HG03196 (cell line): Measurements from ENCODE around the gene JAK2.
"Not testable (repeated sequence)": the region's sequence is repeated elsewhere in the genome, so short reads cannot be mapped to it uniquely, and the experiment has no call there.

Source experiments
- ATAC-seq: cut with Tn5 transposase; IDR thresholded peaks from one replicate; pipeline ENCODE4 v1.9.1; 2021; ENCODE audit not compliant: unreplicated experiment

JAK2 gene

DNA sequence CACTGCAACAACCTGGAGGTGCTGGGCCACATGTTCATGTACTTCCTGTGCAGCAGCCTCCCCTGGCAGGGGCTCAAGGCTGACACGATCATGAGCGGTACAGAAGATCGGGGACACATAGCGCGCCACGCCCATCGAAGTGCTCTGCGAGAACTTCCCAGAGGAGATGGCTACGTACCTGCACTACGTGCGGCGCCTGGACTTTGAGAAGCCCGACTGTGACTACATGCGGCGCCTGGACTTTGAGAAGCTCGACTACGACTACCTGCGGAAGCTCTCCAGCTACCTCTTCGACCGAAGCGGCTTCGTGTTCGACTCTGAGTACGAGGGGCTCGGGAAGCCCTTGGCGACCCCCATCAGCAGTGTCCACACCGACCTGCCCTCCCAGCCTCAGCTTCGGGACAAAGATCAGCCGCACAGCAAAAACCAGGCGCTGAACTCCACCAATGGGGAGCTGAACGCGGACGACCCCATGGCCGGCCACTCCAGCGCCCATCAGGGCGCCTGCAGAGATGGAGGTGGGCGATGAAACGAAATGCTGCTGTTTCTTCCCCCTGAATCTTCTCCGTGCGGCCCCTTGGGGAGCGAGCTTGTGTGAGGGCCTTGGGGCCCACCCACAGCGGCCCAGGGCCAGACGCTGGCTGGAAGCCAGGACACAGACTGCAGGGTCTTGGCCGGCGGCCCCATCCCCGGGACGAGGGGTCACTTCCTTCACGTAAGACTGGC, 56.5 kb downstream of the JAK2 start:
- no peak for ATAC-seq

DNA sequence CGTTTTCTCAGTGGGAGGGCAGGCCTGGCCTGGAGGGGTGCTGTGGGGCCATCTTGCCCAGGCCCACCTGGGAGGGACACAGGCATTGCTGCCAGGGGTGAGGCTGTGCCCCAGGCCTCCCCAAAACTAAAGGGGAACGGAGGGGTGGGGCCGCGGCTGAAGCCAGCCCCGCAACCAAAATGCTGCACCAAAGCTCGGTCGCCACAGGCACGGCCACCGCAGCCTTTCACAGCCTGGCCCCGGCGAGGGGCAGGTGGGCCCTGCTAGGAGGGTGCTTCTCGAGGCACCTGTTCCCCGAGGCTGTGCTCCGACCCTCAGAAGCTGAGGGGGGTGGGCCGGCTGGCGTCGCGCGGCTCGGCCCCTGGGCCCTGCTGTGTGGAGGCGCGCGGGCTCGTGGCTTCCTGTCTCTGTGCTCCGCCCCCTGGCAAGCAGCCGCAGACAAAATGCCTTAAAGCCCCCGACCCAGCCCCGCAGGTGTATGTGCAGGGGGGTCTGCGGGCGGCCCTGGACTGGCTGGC, 57.6 kb downstream of the JAK2 start:
- no peak for ATAC-seq

DNA sequence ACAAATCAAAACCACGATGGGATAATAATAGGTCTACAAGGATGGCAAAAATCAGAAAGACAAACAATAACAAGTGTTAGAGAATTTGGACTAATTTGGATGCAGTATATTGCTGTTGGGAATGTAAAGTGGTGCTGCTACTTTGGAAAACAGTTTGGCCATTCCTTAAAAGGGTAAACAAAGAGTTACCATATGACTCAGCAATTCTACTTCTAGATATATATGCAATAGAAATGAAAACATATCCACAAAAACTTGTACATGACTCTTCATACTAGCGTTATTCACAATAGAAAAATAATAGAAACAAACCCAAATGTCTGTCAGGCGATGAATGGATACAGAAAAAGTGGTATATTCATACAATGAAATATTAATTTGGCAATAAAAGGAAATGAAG, 58.3 kb downstream of the JAK2 start:
- no peak for ATAC-seq

DNA sequence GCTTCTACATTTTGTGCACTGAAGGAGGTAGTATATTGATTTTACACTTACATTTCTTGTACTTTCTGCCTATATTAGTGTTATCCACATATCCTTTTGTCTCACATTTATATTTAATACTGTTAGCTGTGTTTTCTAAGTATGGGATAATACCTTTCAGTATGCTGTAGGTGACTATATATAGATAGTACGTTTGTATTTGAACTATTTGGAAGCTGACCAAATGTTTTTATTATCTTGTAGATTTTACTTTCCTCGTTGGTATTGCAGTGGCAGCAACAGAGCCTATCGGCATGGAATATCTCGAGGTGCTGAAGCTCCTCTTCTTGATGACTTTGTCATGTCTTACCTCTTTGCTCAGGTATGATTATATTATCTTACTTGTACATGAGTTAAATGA, 59.1 kb downstream of the JAK2 start:
- ATAC-seq = no peak

DNA sequence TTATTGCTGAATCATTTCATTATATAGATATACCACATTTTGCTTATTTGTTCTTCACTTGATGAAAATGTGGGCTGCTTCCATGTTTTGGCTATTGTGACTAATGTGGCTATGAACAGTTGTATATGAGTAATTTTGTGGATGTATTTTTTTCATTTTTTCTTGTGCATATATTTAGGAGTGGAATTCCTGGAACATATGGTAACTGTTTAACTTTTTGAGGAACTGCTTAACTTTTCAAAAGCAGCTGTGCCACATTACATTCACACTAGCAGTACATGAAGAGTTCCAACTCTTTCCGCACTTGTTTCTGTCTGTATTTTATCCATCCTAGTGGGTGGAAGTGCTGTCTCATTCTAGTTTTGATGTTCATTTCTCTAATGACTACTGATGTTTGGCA, 67.8 kb downstream of the JAK2 start:
- no peak for ATAC-seq

DNA sequence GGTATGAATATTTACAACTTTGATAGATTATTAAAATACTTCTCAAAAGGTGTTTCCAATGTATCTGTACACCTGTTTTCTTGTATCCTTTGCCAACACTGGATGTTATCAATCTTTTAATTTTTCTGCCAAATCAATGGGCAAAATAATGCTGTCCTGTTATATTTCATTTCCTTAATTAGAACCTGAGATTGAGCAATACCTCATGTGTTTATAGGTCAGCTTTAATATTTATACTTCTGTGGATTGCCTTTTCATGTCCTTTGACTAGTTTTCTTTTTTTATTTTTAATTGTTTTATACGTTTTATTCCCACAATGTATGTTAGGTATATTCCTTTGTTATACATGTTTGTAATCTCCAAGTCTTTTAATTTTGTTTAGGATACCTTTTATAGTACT, 77.6 kb downstream of the JAK2 start:
- no peak for ATAC-seq

DNA sequence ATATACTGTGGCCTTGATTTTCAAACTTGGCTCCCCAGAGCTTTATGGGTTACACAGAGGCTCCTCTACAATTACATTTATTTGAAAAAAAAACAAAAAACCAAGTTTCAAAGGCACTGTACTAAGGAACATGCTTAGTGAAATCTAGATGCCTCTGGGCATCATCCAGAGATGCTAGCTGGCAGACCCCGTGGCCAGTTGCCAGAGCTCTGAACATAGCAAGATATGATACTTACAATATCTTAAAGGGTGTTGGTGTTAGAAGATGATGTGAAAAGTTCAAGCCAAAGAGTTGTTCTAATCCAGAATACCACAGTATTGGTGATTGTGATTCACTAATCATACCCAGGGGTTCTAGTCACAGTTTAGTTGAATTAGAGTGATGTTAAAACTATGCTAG, 87.8 kb downstream of the JAK2 start:
- no peak for ATAC-seq

DNA sequence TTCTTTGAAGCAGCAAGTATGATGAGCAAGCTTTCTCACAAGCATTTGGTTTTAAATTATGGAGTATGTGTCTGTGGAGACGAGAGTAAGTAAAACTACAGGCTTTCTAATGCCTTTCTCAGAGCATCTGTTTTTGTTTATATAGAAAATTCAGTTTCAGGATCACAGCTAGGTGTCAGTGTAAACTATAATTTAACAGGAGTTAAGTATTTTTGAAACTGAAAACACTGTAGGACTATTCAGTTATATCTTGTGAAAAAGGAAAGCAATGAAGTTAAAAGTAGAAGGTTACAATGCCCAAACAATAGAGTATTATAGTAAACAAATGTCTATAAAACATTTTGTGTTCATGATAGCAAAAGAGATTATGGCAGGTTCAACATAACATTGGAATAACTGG, 88.6 kb downstream of the JAK2 start:
- ATAC-seq = no peak

DNA sequence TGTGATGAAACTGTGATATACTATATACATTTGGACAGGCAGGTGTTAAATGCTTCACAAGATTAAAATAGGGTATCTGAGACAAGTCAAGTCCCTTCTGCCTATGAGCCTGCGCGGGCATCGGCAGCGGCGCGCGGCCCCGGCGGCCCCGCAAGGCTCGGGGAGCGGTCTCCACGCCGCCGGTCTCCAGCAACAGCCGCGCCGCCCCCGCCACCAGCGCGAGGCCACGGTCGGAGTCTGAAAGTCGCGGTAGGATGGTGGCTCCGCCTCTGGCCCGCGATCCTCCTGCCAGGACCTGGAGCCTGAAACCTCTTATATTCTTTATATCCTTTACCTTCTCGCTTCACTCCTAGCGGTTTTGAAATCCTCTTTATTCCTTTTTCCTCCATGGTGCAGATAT, 100.9 kb downstream of the JAK2 start:
- no peak for ATAC-seq

DNA sequence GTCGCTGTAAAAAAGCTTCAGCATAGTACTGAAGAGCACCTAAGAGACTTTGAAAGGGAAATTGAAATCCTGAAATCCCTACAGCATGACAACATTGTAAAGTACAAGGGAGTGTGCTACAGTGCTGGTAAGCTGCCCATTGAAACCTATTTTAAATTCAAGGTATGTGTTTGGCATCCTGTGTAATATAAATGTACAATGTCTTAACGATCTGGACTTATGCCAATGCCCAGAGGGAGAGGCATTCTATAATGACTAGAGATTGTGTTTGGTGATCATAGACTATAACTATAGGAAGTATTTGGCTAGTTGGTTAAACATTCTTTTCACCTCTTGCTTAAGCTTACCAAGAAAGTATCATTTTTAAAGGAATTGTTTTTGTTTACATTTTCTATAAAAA, 104.7 kb downstream of the JAK2 start:
- ATAC-seq = no peak

DNA sequence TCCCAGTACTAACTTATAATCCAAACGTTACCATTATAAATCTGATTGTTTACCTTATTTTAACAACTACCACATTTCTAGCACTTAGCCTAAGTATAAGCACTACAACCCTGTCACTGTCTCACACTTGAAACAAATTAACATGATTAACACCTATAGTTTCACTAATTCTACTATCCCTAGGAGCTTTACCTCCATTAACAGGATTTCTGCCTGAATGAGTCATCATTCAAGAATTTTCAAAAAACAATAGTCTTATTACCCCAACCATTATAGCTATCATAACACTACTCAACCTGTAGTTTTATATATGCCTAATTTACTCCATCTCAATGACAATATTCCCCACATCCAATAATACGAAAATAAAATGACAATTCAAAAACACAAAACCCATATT, 110.7 kb downstream of the JAK2 start:
- no peak for ATAC-seq

DNA sequence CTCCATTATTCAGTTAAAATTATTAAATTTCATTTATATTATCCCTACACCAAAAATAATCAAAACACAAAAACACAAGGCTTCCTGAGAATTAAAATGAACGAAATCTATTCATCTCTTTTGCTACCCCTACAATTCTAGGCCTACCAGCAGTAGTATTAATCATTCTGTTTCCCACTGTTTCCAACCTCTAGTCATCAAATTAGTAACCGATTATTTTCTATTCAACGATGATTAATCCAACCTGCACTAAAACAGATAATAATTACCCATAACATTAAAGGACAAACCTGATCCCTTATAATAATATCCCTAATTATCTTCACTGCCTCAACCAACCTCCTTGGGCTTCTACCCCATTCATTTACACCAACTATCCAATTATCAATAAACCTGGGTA, 114.4 kb downstream of the JAK2 start:
- no peak for ATAC-seq

DNA sequence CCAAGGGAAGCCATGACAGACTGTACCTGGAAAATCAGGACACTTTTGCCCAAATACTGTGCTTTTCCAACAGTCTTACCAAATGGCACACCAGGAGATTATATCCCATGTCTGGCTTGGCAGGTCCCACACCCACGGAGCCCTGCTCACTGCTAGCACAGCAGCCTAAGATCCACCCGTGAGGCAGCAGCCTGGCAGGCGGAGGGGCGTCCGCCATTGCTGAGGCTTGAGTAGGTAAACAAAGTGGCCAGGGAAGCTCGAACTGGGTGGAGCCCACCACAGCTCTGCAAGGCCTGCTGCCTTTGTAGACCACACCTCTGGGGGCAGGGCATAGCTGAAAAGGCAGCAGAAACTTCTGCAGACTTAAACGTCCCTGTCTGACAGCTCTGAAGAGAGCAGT, 116.1 kb downstream of the JAK2 start:
- ATAC-seq = not testable (repeated sequence)

DNA sequence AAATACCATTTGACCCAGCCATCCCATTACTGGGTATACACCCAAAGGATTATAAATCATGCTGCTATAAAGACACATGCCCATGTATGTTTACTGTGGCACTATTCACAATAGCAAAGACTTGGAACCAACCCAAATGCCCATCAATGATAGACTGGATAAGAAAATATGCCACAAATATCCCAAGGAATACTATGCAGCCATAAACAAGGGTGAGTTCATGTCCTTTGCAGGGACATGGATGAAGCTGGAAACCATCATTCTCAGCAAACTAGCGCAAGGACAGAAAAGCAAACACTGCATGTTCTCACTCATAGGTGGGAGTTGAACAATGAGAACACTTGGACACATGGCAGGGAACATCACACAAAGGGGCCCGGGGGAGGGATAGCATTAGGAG, 121.4 kb downstream of the JAK2 start:
- ATAC-seq = not testable (repeated sequence)

DNA sequence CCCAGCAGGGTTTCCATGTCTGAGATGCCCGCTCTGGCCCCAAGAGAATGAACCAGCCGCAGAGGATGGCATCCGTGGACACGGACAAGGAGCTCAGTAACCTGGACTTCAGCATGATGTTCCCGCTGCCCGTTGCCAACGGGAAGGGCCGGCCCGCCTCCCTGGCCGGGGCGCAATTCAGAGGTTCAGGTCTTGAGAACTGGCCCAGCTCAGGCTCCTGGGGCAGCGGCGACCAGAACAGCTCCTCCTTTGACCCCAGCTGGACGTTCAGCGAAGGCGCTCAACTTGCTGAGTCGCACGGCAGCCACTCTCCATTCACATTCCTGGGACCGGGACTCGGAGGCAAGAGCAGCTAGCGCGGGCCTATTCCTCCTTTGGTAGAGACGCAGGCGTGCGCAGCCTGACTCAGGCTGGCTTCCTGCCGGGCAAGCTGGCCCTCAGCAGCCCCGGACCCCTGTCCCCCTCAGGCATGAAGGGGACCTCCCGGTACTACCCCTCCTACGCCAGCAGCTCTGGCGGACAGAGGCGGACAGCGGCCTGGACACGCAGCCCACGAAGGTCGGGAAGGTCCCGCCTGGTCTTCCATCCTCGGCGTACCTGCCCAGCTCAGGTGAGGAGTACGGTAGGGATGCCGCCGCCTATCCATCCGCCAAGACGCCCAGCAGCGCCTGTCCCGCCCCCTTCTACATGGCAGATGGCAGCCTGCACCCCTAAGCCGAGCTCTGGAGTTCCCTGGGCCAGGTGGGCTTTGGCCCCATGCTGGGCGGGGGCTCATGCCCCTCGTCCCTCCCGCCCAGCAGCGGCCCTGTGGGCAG, 126.0 kb downstream of the JAK2 start:
- no peak for ATAC-seq

DNA sequence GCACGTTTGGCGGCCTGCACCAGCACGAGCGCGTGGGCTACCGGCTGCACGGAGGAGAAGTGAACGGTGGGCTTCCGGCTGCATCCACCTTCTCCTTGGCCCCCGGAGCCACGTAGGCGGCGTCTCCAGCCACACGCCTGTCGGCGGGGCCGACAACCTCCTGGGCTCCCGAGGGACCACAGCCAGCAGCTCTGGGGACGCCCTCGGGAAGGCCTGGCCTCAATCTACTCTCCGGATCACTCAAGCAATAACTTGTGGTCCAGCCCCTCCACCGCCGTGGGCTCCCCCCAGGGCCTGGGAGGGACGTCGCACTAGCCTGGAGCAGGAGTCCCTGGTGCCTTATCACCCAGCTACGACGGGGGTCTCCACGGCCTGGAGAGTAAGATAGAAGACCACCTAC, 126.6 kb downstream of the JAK2 start:
- ATAC-seq = no peak

DNA sequence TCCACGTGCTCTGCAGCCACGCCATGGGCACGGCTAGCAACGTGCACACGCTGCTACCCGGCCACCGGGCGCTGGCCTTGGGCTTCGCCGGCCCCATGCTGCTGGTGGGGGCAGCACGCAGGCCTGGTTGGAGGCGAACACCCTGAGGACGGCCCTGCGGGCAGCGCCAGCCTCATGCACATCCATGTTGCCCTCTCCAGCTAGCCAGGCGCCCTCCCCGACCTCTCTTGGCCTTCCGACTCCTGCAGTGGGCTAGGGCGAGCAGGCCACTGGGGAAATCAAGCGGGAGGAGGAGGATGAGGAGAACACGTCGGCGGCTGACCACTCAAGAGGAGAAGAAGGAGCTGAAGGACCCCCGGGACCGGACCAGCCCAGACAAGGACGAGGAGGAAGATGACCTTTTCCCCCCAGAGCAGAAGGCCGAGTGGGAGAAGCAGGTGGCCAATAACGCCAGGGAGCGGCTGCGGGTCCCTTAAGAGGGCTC, 127.1 kb downstream of the JAK2 start:
- ATAC-seq = no peak

DNA sequence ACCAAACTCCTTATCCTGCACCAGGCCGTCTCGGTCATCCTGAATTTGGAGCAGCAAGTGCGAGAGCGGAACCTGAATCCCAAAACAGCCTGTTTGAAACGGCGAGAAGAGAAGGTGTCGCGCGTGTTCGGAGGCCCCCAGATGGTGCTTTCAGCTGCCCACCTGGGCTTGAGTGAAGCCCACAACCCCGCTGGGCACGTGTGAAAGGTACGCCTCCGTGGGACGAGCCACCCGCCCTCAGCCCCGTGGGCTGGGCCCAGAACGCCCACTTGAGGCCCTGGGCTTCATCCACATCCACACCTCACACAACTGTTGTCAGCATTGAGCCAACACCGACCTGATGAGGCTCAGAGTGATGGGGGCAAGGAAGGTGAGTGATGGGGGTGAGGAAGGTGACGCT, 127.6 kb downstream of the JAK2 start:
- ATAC-seq = no peak

DNA sequence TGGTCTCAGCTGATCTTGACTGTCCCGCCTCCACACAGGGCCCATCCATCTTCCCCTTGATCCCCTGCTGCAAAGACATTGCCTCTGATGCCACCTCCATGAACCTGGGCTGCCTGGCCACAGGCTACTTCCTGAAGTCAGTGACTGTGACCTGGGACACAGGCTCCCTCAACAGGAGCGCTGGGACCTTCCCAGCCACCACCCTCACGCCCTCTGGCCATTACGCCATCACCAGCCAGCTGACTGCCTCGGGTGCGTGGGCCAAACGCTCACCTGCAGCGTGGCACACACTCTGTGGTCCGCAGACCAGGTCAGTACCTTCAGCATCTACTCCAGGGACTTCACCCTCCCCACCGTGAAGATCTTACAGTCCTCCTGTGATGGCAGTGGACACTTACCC, 128.5 kb downstream of the JAK2 start:
- ATAC-seq = no peak

DNA sequence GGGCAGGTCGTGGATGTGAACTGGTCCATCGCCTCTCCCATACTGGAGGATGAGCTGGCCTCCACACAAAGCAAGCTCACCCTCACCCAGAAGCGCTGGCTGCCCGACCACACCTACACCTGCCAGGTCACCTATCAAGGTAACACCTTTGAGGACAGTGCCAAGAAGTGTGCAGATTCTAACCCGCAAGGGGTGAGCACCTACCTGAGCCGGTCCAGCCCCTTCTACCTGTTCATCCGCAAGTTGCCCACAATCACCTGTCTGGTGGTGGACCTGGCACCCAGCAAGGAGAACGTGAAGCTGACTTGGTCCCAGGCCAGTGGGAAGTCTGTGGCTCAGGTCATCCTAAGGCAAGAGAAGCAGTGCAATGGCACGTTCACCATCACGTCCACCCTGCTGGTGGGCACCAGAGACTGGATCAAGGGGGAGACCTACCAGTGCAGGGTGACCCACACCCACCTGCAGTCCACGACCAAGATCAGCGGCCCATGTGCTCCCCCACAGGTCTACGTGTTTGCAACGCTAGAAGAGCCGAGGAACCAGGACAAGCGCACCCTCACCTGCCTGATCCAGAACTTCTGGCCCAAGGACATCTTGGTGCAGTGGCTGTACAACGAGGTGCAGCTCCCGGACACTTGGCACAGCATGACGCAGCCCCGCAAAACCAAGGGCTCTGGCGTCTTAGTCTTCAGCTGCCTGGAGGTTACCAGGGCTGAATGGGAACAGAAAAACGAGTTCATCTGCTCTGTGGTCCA, 129.1 kb downstream of the JAK2 start:
- no peak for ATAC-seq

DNA sequence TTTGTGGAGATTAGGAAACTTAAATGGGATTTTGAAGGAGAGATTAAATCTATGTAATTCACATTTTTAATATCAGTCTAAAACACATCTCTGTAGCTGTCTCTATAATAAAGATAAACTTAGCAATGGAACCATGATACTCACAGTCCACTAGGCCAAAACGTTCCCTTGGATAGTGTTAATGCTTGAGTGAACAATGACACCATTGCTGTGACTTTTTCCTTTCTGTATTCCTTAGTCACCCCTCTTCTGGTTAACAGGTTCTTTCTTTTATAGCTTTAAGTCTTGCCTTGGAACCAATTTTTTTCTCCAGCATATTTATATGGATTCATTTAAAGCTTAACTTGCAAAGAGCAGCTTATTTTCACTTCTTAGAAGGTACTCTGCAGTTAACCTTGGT, 137.0 kb downstream of the JAK2 start:
- ATAC-seq = no peak

DNA sequence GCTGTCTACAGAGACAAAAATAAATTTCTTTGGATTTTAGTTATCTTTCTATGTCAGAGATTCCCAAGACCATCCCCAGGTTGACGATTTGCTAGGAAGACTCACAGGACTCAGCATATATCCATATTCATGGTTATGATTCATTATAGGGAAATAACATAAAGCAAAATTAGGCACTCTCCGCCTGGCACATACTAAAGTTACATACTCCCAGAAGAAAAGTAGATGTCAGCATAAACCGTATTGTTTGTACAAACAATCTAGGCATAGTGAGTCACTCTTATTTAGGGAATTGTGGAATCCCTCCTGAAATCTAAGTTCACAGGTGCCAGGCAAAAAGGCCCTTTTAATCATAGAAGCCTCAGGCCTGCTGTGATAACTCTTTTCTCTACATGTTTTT, 137.4 kb downstream of the JAK2 start:
- no peak for ATAC-seq
